HepG2 (cell line): Measurements from ENCODE around the gene SCAND1. TPM values are rescaled to one million over a fixed set of nuclear protein-coding genes. Genes with fewer than 3 reads are reported as not detected.

Experiments used
- ARNT2 ChIP-seq: sonication (generic); formaldehyde crosslinking; IDR thresholded peaks from 2 replicates; pipeline ENCODE4 v1.8.0; 2022; ENCODE audit warnings: mild to moderate bottlenecking, low read depth, missing genetic modification reagents, moderate library complexity
- DNMT3B ChIP-seq: conservative IDR thresholded peaks from 2 replicates; pipeline ENCODE4 v1.6.1; 2016; ENCODE audit warnings: missing biosample characterization, control low read depth
- ELF3 ChIP-seq: IDR thresholded peaks from 2 replicates; pipeline ENCODE4 v1.6.1; 2016; ENCODE audit warnings: missing genetic modification reagents, missing compliant biosample characterization
- FIP1L1 ChIP-seq: fragments of 200-400 bp; formaldehyde crosslinking; IDR thresholded peaks from 2 replicates; pipeline ENCODE4 v1.6.1; 2018; ENCODE audit warnings: low read depth, mild to moderate bottlenecking, low read length, moderate library complexity, borderline replicate concordance; ENCODE audit not compliant: insufficient read depth
- HIVEP1 ChIP-seq: sonication (generic); formaldehyde crosslinking; IDR thresholded peaks from 2 replicates; pipeline ENCODE4 v1.4.0; 2020; ENCODE audit warnings: mild to moderate bottlenecking, missing genetic modification reagents
- HMGXB3 ChIP-seq: sonication (generic); formaldehyde crosslinking; IDR thresholded peaks from 2 replicates; pipeline ENCODE4 v1.4.0; 2020; ENCODE audit warnings: missing genetic modification reagents, borderline replicate concordance
- ISL2 ChIP-seq: sonication (generic); formaldehyde crosslinking; IDR thresholded peaks from 2 replicates; pipeline ENCODE4 v1.5.0; 2020; ENCODE audit warnings: missing genetic modification reagents
- KDM2A ChIP-seq: sonication (generic); formaldehyde crosslinking; IDR thresholded peaks from 2 replicates; pipeline ENCODE4 v1.4.0; 2020; ENCODE audit warnings: low read depth, missing genetic modification reagents, borderline replicate concordance
- KLF12 ChIP-seq: sonication (generic); formaldehyde crosslinking; IDR thresholded peaks from 2 replicates; pipeline ENCODE4 v1.4.0; 2020; ENCODE audit warnings: missing genetic modification reagents, borderline replicate concordance
- POLR2AphosphoS5 ChIP-seq: IDR thresholded peaks from 2 replicates; pipeline ENCODE4 v1.6.1; 2012; ENCODE audit warnings: low read depth, low read length
- SP4 ChIP-seq: sonication (generic); formaldehyde crosslinking; IDR thresholded peaks from 2 replicates; pipeline ENCODE4 v1.8.1; 2023; ENCODE audit warnings: mild to moderate bottlenecking, missing genetic modification reagents
- SSRP1 ChIP-seq: IDR thresholded peaks from 2 replicates; pipeline ENCODE4 v1.6.1; 2016; ENCODE audit warnings: control low read depth
- TFDP1 ChIP-seq: IDR thresholded peaks from 2 replicates; pipeline ENCODE4 v1.6.1; 2016; ENCODE audit warnings: missing compliant biosample characterization, missing genetic modification reagents, borderline replicate concordance
- ZFP1 ChIP-seq: IDR thresholded peaks from 2 replicates; pipeline ENCODE4 v1.6.1; 2016
- polyA plus RNA-seq, 8 experiments: library from polyadenylated mRNA; depleted of rRNA in 3 of 8; stranded (reverse) in 7 of 8; unstranded in 1 of 8; fragments of >200 nt; fragmentation: Illumina TruSeq in 4 of 8; extraction: Trizol in 4 of 8; gene quantifications; 2 replicates each; pipeline versions ENCODE4 v1.2.1 to v1.2.3, GENCODE V29; 2011 to 2016; ENCODE audit warnings: low read depth in 4 of 8, missing spikeins in 1 of 8, mixed read lengths in 1 of 8; ENCODE audit not compliant: insufficient read depth in 1 of 8
- total RNA-seq, 5 experiments: library from RNA; depleted of rRNA; stranded (reverse); fragments of >200 nt; fragmentation: Illumina TruSeq; extraction: Trizol; gene quantifications; 2 replicates each; pipeline ENCODE4 v1.2.3, GENCODE V29; 2016; ENCODE audit warnings: low read depth in 1 of 5
- TF ChIP-seq, protein P1 (sequence below): sonication (generic); formaldehyde crosslinking; IDR thresholded peaks from 2 replicates; pipeline ENCODE4 v1.4.0; 2020; ENCODE audit warnings: missing genetic modification reagents, mild to moderate bottlenecking, borderline replicate concordance
- TF ChIP-seq, protein P2 (sequence below): sonication (generic); formaldehyde crosslinking; IDR thresholded peaks from 2 replicates; pipeline ENCODE4 v1.8.1; 2023; ENCODE audit warnings: mild to moderate bottlenecking, inconsistent platforms, moderate library complexity, missing genetic modification reagents, borderline replicate concordance

Gene SCAND1
- total and polyA plus RNA-seq, 2 of the 13 experiments (the other 11 are each of a cell fraction or from before 2014, with no cell fraction given), result 19.3 to 109 TPM

DNA sequence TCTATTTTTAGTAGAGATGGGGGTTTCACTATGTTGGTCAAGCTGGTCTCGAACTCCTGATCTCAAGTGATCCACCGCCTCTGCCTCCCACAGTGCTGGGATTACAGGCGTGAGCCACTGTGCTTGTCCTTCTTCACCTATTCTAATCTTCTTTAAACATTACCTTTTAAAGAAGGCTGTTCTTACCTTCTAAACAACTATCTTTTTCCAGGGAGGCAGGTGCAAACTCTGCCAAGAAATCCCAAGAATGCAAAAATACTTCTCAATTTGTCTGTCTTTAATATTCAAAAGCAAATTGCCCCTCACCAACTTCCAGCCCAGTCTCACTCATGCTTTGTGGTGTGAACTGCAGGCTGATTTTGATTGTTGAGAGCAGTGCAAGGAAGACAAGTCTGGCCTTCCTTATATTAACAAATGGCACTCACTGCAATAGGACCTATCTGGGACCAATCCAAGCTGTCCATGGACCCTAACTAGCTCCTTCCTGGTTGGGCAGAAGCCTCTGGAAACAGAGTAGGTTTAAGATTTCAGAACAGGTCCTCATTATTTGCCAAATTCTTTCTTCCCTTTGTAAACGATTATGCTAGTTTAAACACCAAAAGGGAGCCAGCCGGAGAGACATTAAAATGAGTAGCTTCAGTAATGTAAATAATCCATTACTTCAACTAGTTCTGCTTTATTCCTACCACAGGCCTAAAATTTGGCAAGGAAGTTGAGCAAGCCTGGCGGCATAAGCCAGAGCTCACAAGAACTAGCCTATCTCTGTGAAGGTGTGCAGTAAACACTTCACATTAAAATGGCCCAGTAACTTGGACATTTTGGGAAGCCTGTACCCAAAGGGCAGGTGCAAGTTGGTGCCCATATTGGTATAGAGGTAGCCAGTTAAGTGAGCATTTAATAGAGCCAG lies 1.6 kb downstream of the SCAND1 start (continued):
- TF ChIP-seq HMGXB3 (CRISPR knock-in tag), result peak; percentile 32
- 0 out of 2 replicates have a peak, but pooled peaks have one; percentile 24 for TF ChIP-seq FIP1L1
- TF ChIP-seq POLR2AphosphoS5, result peak; percentile 48; the same call in 1 of the 2 replicates
- 0 out of 2 replicates have a peak, but pooled peaks have one; percentile 9 for TF ChIP-seq SSRP1 (CRISPR knock-in tag)
- TF ChIP-seq ARNT2 (CRISPR knock-in tag), result 0 out of 2 replicates have a peak, but pooled peaks have one; percentile 7
- peak; percentile 52; the same call in 1 of the 2 replicates for TF ChIP-seq DNMT3B
- TF ChIP-seq KDM2A (CRISPR knock-in tag), result 0 out of 2 replicates have a peak, but pooled peaks have one; percentile 30
- TF ChIP-seq, protein P1, sequence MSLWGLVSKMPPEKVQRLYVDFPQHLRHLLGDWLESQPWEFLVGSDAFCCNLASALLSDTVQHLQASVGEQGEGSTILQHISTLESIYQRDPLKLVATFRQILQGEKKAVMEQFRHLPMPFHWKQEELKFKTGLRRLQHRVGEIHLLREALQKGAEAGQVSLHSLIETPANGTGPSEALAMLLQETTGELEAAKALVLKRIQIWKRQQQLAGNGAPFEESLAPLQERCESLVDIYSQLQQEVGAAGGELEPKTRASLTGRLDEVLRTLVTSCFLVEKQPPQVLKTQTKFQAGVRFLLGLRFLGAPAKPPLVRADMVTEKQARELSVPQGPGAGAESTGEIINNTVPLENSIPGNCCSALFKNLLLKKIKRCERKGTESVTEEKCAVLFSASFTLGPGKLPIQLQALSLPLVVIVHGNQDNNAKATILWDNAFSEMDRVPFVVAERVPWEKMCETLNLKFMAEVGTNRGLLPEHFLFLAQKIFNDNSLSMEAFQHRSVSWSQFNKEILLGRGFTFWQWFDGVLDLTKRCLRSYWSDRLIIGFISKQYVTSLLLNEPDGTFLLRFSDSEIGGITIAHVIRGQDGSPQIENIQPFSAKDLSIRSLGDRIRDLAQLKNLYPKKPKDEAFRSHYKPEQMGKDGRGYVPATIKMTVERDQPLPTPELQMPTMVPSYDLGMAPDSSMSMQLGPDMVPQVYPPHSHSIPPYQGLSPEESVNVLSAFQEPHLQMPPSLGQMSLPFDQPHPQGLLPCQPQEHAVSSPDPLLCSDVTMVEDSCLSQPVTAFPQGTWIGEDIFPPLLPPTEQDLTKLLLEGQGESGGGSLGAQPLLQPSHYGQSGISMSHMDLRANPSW (CRISPR knock-in tag), result no peak; the same call in 1 of the 2 replicates
- TF ChIP-seq SP4 (CRISPR knock-in tag), result peak; percentile 1; the same call in 1 of the 2 replicates
- TF ChIP-seq KLF12 (CRISPR knock-in tag), result peak; percentile 55; the same call in 1 of the 2 replicates
- no peak for TF ChIP-seq ZFP1 (CRISPR knock-in tag)
- 0 out of 2 replicates have a peak, but pooled peaks have one; percentile 39 for TF ChIP-seq HIVEP1 (CRISPR knock-in tag)
- TF ChIP-seq, protein P2, sequence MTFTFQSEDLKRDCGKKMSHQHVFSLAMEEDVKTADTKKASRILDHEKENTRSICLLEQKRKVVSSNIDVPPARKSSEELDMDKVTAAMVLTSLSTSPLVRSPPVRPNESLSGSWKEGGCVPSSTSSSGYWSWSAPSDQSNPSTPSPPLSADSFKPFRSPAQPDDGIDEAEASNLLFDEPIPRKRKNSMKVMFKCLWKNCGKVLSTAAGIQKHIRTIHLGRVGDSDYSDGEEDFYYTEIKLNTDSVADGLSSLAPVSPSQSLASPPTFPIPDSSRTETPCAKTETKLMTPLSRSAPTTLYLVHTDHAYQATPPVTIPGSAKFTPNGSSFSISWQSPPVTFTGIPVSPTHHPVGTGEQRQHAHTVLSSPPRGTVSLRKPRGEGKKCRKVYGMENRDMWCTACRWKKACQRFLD (CRISPR knock-in tag), result peak; percentile 69; the same call in 1 of the 2 replicates
- 0 out of 2 replicates have a peak, but pooled peaks have one; percentile 20 for TF ChIP-seq ISL2 (CRISPR knock-in tag)
- TF ChIP-seq ELF3 (CRISPR knock-in tag), result peak; percentile 10; the same call in 1 of the 2 replicates
- TF ChIP-seq TFDP1 (CRISPR knock-in tag), result 0 out of 2 replicates have a peak, but pooled peaks have one; percentile 2
